ENCODE results near the gene SYT1. TPM values are rescaled to one million over a fixed set of nuclear protein-coding genes. Genes with fewer than 3 reads are reported as not detected.

SYT1 gene
- total and polyA plus RNA-seq, 2 of the 4 experiments (the other 2 are of a cell fraction), result 2.8 to 3.0 TPM

GRCh38 chr12:79333144-79333543, 468.6 kb downstream of the SYT1 start:
- H3K4ac ChIP-seq (ENCODE audit: low read depth, low read length), result no peak overlapping the region
- no peaks in the 10 kb centered on the region for H3K9me3 ChIP-seq (ENCODE audit: control insufficient read depth, insufficient read depth, low read length)
- DNase-seq (no peak), ATAC-seq (ENCODE audit: low read depth) (no peak)
- in situ Hi-C loops (cut with MboI; ENCODE audit: low sequenced_read_pairs) (no loop called here), dilution Hi-C loops (cut with HindIII; ENCODE audit: low sequenced_read_pairs, unreplicated experiment) (no loop called here), intact Hi-C loops (cut with micrococcal nuclease) (no loop called here)
- no peak overlapping the region for H2BK5ac ChIP-seq (ENCODE audit: low read depth, low read length, poor library complexity, severe bottlenecking)
- no peak overlapping the region for H2AK5ac ChIP-seq (ENCODE audit: low read depth, low read length)
- peaks cover 2% of the 10 kb centered on the region; the same call in 1 of the 2 replicates for H3K9me1 ChIP-seq (ENCODE audit: insufficient read depth, low read length)
- H3K14ac ChIP-seq (replicated peaks; ENCODE audit: low read depth, low read length), result 0 out of 2 replicates have a peak overlapping the region, but pooled peaks have one; percentile 35
- H2AK9ac ChIP-seq (replicated peaks; ENCODE audit: low read depth, low read length, poor library complexity), result no peak overlapping the region
- H2BK20ac ChIP-seq (ENCODE audit: low read depth, low read length), result no peak overlapping the region
- ChIA-PET POLR2A (ENCODE audit: unreplicated experiment) (no interaction called here), CTCF (no interaction called here)
- WGBS, 2 experiments (ENCODE audit: extremely low coverage in 2 of 2, insufficient read length in 1 of 2), result no CpG with 5 or more reads among the region's 3 CpGs
- no peak overlapping the region for H4K5ac ChIP-seq (ENCODE audit: low read depth, low read length)
- no peak overlapping the region for H3K18ac ChIP-seq (ENCODE audit: low read depth, low read length)
- H3K23ac ChIP-seq (ENCODE audit: low read depth, low read length), result no peak overlapping the region
- no peak overlapping the region for H4K91ac ChIP-seq (ENCODE audit: insufficient read depth, low read depth, low read length)
- no peak overlapping the region for H3K27ac ChIP-seq (ENCODE audit: insufficient read depth, low read length)
- no peaks in the 10 kb centered on the region for H3K79me1 ChIP-seq (ENCODE audit: low read depth in 1 of 2, low read length in 2 of 2)
- H3K56ac ChIP-seq (ENCODE audit: extremely low read depth, insufficient read depth, low read length), result no peak overlapping the region
- no TSS peak for BruUV-seq (replicated peaks)
- H3K36me3 ChIP-seq (ENCODE audit: control insufficient read depth, insufficient read depth, low read length), result no peaks in the 10 kb centered on the region
- TF ChIP-seq NFE2L2 (IDR thresholded peaks at IDR 0.05; ENCODE audit: low read depth, low read length) (no peak), POLR2A (IDR thresholded peaks at IDR 0.05; ENCODE audit: low read depth, low read length) (no peak), CEBPB (IDR thresholded peaks at IDR 0.05; ENCODE audit: low read depth, low read length) (no peak), RFX5 (IDR thresholded peaks at IDR 0.05; ENCODE audit: low read depth, low read length) (no peak), ELK1 (IDR thresholded peaks at IDR 0.05; ENCODE audit: borderline replicate concordance, low read depth, low read length) (no peak), MXI1 (IDR thresholded peaks at IDR 0.05; ENCODE audit: borderline replicate concordance, low read depth, low read length) (no peak), CTCF (conservative IDR thresholded peaks at IDR 0.05; ENCODE audit: low read depth, low read length) (no peak), RCOR1 (IDR thresholded peaks at IDR 0.05; ENCODE audit: insufficient replicate concordance, low read length) (no peak)
- H2AFZ ChIP-seq (replicated peaks; ENCODE audit: low read length, poor library complexity), result no peak overlapping the region
- no peak overlapping the region for H3K9ac ChIP-seq (ENCODE audit: low read depth, low read length)
- no peak overlapping the region for H2BK120ac ChIP-seq (ENCODE audit: low read depth, low read length)
- no peak overlapping the region for H3K4me2 ChIP-seq (ENCODE audit: low read depth, low read length)
- H3K27me3 ChIP-seq (ENCODE audit: control insufficient read depth, insufficient read depth, low read length), result no peaks in the 10 kb centered on the region
- H4K20me1 ChIP-seq (ENCODE audit: insufficient read depth, low read length), result no peaks in the 10 kb centered on the region
- no peak overlapping the region for H4K8ac ChIP-seq (ENCODE audit: low read depth in 2 of 2, low read length in 2 of 2)
- no peak overlapping the region for H3K4me3 ChIP-seq (ENCODE audit: insufficient read depth, low read depth, low read length)
- H3K4me1 ChIP-seq (ENCODE audit: control insufficient read depth, insufficient read depth, low read length), result no peaks in the 10 kb centered on the region
- H2BK15ac ChIP-seq (ENCODE audit: low read depth, low read length), result no peak overlapping the region
